ENCODE results near the gene PSMB10. TPM values are rescaled to one million over a fixed set of nuclear protein-coding genes. Genes with fewer than 3 reads are reported as not detected.

The PSMB10 gene
- total RNA-seq, 1 experiment from 2014 or later = 24.5 TPM

- no peaks in the 10 kb centered on the region; the same call in 1 of the 2 replicates for H3K79me2 ChIP-seq (ENCODE audit: insufficient read depth, low read length)
- no peak within 1 kb of the TSS for H2BK20ac ChIP-seq (ENCODE audit: low read depth, low read length, poor library complexity, severe bottlenecking)
- peak within 1 kb of the TSS; percentile 80 for H3K14ac ChIP-seq (ENCODE audit: insufficient read depth, low read length)
- H3K4me3 Mint-ChIP-seq = peak within 1 kb of the TSS; percentile 93 to 95
- peaks cover 0 to 15% (median 2%) of the 10 kb centered on the region in 3 experiments; a peak in 4 of 7 replicates for H3K36me3 Mint-ChIP-seq (ENCODE audit: insufficient read depth in 1 of 3, low read depth in 3 of 3)
- peaks cover 5% of the 10 kb centered on the region; the same call in 1 of the 2 replicates for H3K4me1 ChIP-seq (ENCODE audit: insufficient read depth, low read length)
- H2BK15ac ChIP-seq (ENCODE audit: low read depth, low read length) = no peak within 1 kb of the TSS
- no peak within 1 kb of the TSS for H4K8ac ChIP-seq (replicated peaks; ENCODE audit: insufficient read length, low read depth, low read length)
- H3K27me3 Mint-ChIP-seq (ENCODE audit: low read depth) = peaks cover 2% of the 10 kb centered on the region
- H3K9me3 ChIP-seq (ENCODE audit: control insufficient read depth, low read depth, low read length) = no peaks in the 10 kb centered on the region
- no peak within 1 kb of the TSS for H3K56ac ChIP-seq (ENCODE audit: insufficient read length, low read depth, low read length)
- H3K4me2 ChIP-seq (ENCODE audit: insufficient read depth, insufficient read length, low read length) = peak within 1 kb of the TSS; percentile 66
- H3K9ac ChIP-seq (ENCODE audit: extremely low read depth, insufficient read length, low read length) = peak within 1 kb of the TSS; percentile 38
- no peaks in the 10 kb centered on the region for H3K79me1 ChIP-seq (ENCODE audit: insufficient read depth, low read depth, low read length, poor library complexity, severe bottlenecking)
- H2BK12ac ChIP-seq (ENCODE audit: insufficient read length, low read depth, low read length) = no peak within 1 kb of the TSS
- no peak within 1 kb of the TSS for H3T11ph ChIP-seq (ENCODE audit: low read length)
- no peak within 1 kb of the TSS for H2AFZ ChIP-seq (ENCODE audit: low read length)
- no peaks in the 10 kb centered on the region for H3K27me3 ChIP-seq (ENCODE audit: insufficient read depth, low read length)
- no peak within 1 kb of the TSS for H3K18ac ChIP-seq (ENCODE audit: insufficient read length, low read depth, low read length)
- no peak within 1 kb of the TSS for H3K27ac ChIP-seq (ENCODE audit: insufficient read length, low read depth, low read length)
- no peak within 1 kb of the TSS for H4K5ac ChIP-seq (ENCODE audit: insufficient read length, low read depth, low read length)
- DNase-seq = peak; percentile 93
- H4K20me1 ChIP-seq (ENCODE audit: control insufficient read depth, insufficient read depth, insufficient read length) = peaks cover 3% of the 10 kb centered on the region
- H3K23me2 ChIP-seq (ENCODE audit: insufficient read length, low read depth, low read length, poor library complexity, severe bottlenecking) = peaks cover 3% of the 10 kb centered on the region
- no peaks in the 10 kb centered on the region; a peak in 1 of 5 replicates for H3K9me3 Mint-ChIP-seq
- peak within 1 kb of the TSS; percentile 46 to 93 (median 57); a peak in 5 of 7 replicates for H3K27ac Mint-ChIP-seq
- no CpG with 5 or more reads among the region's 78 CpGs for WGBS (ENCODE audit: extremely low coverage, insufficient read length, low lambda C conversion rate)
- no peak within 1 kb of the TSS for H2AK5ac ChIP-seq (ENCODE audit: insufficient read length, low read length)
- H3K4ac ChIP-seq (ENCODE audit: low read depth, low read length) = no peak within 1 kb of the TSS
- H2BK120ac ChIP-seq (ENCODE audit: low read depth, low read length, poor library complexity, severe bottlenecking) = no peak within 1 kb of the TSS
- H3K4me1 Mint-ChIP-seq = peaks cover 37 to 42% of the 10 kb centered on the region in 2 experiments
- H4K91ac ChIP-seq (ENCODE audit: insufficient read length, low read depth, low read length) = no peak within 1 kb of the TSS
- TF ChIP-seq CTCF (conservative IDR thresholded peaks at IDR 0.05) = no peak
- H3K23ac ChIP-seq (ENCODE audit: insufficient read length, low read depth, low read length) = no peak within 1 kb of the TSS
- no peak within 1 kb of the TSS for H2BK5ac ChIP-seq (ENCODE audit: insufficient read length, low read length)
Observed at GRCh38 chr16:67968400-67969253, 32.0 kb upstream of the PSMB10 start, which contains the start of gene SLC12A4. TSS of gene SLC12A4 (minus strand) at chr16:67968637. CDS start at chr16:67968553, 84 bp downstream.
